Limb (tissue), 2 donors: ENCODE results near the gene VANGL2.
A peak's percentile ranks its signal among the peaks of the same experiment; 100 is the strongest.
"Not testable (repeated sequence)": the region's sequence is repeated elsewhere in the genome, so short reads cannot be mapped to it uniquely, and the experiment has no call there.

Source experiments
- DNase-seq, 2 donors: peaks; one replicate each; pipeline ENCODE4 v3.0.0-alpha.2; 2016; ENCODE audit errors: extremely low spot score in 2 of 2

Gene VANGL2

DNA sequence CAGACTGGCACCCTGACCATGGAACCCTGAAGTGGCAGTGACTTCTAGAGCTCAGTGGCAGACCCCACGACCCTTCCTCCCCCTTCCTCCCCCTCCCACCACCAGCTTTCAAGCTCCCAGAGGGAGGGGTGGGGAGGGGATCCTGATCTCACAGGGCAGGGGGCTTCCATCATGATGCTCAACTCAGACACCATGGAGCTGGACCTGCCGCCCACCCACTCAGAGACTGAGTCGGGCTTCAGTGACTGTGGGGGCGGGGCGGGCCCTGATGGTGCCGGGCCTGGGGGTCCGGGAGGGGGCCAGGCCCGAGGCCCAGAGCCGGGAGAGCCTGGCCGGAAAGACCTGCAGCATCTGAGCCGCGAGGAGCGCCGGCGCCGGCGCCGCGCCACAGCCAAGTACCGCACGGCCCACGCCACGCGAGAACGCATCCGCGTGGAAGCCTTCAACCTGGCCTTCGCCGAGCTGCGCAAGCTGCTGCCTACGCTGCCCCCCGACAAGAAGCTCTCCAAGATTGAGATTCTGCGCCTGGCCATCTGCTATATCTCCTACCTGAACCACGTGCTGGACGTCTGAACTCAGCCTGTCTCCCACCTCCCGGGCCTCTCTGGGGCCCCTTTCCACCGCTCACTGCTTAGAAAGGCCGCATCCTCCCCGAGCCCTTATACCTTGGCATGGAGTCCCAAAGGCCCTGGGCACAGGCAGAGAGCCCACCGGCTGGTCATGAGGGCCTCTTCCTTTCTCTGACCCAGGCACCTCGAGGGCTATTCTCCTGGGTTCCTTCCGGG is 29.6 kb upstream of the VANGL2 start:
- no peak for DNase-seq

DNA sequence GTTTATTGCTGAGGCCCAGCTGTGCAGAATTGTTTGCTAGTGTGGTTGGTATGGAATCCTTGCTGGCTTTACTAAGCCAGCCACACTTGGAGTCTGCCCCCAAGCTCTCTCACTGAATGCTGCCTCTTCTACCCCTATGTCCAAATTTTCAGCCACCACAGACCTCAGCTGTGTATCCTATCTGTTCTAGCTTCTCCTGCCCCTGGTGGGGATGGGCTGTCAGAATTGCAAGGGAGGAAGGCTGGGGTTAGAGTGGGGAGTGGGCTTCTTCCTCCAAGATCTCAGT is 29.1 kb upstream of the VANGL2 start:
- DNase-seq, result no peak

DNA sequence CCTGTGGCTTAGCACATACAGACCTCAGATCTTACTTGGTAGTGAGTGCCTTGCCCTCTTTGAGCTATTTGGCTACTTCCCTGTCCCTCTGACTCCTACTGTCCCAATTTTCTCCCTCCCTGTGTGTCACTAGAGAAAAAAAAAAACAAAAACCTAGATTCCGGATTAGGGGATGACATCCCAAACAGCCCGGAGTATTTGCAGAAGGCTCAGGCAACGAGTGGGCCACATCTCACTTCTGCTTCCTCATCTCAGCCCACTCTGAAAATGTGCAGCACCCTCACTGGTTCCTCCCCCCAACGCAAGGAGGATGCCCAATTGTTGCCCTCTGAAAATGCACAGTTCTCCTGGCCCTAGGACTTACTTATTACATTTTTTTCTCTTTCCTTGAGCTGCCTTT is 28.6 kb upstream of the VANGL2 start:
- DNase-seq, result no peak

DNA sequence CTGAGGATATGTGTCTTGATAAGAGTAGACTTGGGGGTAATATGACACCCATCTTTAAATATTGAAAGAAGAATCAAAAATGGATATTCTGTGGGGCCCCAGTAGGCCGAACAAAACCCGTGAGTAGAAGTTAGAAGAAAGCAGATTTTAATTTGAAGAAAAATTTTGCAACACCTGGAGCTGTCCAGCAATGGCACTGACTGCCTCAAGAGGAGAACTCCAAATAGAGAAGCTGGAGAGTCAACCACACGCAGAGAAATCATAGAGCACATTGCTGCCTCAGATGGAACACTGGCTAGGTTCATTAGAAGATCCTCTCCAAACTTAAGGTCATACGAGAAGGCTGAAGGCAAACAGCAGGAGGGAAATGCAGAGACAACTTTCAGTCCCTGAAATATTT is 26.7 kb upstream of the VANGL2 start:
- DNase-seq, result no peak

DNA sequence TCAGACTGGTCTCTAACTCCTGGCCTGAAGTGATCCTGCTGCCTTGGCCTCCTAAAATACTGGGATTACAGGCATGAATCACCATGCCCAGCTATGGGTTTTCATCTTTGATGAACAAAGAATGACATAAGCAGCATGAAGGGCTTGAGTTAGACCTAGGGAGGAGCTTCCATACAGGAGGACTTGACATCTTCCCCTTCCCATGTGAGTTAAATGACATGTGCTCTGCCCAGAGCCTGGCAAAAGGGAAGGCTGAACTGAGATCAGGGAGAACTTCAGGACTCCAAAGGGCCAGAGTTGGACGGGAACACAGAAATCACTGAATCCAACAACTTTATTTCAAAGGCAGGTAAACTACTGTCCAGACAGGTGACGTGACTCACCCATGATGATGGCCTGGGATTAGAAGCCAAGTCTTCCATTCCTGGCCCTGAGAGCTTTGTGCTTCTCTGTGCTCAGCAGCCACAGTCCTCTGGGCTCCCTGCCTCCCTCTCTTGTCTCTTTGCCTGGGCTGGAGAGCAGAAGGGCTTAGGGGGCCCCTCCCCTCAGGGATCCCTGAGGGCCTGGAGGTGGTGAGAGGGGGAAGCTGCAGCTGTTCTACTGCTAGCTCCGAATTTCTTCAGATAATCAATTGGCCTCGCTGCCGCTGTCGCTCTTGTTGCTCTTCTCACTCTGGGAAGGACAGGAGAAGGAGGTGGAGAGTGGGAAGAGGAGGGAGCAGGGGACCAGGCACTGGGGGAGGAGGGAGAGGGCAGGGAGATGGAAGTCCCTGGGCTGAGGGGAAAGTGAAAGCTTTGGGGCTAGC is 25.9 kb upstream of the VANGL2 start:
- DNase-seq, result peak; percentile 57 to 66

DNA sequence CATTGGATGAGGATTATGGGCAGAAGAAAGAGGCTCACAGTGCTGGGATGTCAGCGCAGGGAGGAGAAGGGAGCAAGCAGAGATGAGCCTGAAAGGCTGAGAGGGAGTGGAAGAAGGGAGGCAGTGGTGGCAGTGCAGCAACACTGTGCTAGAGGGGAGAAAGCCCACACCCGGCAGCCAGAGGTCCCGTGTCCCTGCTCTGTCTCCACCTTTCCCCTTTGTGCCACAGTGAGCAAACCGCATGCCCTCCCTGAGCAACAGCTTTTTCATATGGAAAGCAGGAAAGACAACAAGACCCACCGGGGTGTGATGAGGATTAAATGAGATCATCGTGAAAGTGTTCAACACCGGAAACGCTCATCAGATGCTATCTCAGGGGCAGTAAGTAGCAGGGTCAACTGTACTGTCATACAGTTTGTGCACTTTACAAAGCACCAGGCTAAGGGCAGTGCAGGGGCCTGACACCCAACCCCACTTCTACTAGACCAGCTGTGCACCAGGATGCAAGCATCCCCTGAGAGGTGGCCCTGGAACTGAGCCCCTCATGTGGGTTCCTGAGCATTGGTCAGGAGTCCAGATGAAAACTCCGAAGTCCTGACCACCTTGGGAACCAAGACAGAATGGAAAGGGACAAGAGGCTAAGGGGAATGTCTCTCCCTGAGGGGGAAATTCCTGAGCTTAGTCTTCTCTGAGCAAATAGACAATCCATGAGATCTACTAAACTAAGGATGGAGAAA is 24.4 kb upstream of the VANGL2 start:
- no peak for DNase-seq

DNA sequence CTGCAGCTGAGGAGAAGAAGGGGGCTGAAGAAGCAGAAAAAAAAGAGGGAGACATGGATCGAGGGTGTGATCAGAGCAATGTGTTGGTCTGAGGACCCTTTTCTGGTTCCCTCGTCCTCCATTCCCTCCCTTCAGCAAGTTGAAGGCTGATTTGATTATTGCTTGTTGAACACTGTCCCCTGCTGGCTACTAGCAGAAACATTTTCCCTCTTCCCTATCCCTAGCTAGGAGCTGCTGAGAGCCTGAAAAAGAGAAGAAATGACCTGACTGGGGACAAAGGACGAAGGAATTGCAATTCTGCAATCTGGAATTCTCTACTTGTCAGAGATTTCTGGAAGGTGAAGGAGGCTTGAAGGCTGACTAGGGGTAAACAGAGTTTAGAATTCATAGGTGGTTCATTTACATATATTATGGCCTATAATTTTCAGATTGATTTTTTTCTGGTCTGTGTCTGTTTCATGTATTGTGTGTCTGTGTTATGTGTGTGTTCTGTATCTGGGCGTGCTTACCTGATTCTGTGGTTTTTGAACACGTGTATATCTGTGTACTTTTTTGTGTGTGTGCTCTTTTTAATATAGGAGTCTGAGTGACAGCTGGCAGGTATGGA is 23.7 kb upstream of the VANGL2 start:
- DNase-seq, result peak in 1 of 2 donors; percentile 86

DNA sequence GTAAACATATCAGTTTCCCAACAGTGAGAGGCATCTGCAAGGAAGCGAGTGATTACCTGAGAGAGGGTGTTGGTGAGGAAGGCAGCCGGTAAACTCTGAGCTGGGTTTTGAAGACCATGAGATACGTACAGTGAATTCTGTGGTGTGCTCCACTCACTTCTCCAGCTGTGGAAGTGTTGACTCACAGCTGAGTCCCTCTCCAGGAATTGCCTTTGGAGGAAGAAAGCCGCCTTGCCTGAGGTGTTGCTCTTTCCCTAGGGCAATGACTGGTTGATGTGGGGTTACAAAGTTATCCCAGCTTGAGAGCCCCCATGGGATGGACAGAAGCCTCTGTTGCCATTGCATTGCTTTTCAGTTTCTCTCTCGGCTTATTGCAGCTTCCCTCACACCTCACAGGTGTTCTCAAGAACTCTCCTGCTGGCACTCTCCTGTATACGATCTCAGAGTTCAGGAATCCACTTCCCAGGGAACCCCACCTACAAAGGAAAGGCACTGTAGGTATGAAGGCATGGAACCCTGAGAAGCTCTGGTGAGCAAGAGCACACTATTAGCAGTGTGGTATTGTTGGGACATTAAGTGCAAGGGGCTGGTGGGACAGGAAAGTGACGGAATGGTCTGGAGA is 22.7 kb upstream of the VANGL2 start:
- DNase-seq, result no peak

DNA sequence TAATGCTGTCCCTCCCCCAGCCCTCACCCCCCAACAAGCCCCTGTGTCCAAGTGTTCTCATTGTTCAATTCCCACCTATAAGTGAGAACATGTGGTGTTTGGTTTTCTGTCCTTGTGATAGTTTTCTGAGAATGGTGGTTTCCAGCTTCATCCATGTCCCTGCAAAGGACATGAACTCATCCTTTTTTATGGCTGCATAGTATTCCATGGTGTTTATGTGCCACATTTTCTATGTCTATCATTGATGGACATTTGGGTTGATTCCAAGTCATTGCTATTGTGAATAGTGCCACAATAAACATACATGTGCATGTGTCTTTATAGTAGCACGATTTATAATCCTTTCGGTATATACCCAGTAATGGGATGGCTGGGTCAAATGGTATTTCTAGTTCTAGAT is 15.6 kb upstream of the VANGL2 start:
- DNase-seq, result not testable (repeated sequence)

DNA sequence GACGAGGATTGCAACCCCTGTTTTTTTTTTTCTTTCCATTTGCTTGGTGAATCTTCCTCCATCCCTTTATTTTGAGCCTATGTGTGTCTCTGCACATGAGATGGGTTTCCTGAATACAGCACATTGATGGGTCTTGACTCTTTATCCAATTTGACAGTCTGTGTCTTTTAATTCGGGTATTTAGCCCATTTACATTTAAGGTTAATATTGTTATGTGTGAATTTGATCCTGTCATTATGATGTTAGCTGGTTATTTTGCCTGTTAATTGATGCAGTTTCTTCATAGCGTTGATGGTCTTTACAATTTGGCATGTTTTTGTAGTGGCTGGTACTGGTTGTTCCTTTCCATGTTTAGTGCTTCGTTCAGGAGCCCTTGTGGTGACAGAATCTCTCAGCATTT is 12.0 kb upstream of the VANGL2 start:
- not testable (repeated sequence) for DNase-seq

DNA sequence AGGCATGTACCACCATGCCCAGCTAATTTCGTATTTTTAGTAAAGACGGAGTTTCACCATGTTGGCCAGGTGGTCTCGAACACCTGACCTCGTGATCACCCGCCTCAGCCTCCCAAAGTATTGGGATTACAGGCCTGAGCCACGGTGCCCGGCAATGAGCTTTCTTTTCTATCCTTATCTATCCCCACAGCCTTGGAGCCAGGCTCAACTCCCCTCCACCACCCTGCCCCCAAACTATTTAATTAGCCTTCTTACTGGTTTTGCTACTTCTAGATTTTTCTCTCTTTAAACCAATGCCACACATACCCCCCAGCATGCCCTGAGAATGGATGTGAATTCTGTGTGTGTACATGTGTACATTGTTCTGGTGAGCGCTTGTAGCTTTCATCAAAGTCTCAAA is 5.7 kb upstream of the VANGL2 start:
- DNase-seq, result no peak

DNA sequence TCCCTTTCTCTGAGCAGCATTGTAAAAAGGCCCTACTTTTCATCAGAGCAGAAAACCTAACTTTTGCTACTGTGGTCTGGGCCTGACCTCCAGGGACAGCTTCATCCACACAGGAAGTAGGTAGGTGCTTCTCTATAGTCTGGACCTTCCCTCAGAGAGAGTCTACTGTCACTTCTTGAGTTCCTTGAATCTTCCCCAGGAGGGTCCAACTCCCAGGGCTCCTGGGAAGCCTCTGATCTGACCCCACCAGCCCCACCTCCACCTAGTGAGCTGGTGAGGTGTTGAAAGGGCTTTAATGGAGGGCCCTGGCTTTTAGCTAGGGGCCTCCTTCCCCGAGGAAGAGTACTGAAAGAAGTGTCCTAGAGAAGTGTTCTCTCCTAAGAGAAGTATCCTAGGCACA is 2.7 kb upstream of the VANGL2 start:
- no peak for DNase-seq

DNA sequence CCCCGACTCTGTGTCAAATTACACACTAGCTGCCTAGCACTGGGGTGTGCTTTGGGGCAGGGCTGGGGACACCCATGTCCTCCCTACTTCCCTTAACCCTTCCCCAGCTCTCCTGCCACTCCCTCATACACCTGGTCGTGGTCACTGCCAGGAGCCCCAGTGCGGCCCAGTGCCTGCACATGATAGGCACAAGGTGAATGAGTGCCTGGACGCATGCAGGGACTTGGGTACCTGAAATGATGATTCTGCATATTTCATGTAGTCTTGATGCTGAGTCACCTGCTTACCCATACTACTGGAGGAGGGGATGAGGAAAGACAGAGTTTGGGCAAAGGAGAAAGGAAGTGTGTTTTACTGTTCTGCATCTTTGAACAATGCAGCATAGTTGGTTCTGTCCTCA is 1.5 kb upstream of the VANGL2 start:
- DNase-seq, result no peak

DNA sequence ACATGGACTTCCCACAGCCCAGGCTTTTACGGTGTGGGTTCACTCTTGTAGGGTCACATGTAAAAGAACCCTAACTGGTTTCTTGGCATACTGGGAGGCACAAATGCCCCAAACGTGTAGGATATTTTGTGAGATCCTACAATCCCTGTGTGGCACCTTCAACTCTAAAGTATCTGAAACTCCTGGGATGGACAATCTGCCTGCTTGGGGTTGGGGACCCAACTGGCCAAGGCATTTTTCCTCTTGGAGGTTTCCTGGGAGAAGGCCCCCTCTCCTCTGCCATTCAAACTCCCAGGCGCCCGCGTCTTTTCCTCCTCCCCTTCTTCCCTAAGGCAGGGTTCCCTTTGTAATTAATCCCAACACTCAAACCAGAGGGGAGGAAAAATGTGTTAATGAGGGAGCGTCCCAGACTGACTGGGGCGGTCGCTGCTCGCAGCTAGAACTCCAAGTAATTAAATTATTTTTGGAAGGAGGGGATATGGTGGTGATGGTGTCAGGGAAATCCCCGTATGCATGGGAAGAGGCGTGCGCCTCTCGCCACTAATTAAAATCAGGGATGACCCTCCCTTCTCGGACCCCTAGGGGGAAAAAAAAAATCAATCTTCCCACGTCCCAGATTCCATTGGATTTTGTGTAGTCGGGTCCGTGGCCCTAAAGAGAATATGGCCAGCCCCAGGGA is 681 bp upstream of the VANGL2 start:
- DNase-seq, result peak in 1 of 2 donors; percentile 56

DNA sequence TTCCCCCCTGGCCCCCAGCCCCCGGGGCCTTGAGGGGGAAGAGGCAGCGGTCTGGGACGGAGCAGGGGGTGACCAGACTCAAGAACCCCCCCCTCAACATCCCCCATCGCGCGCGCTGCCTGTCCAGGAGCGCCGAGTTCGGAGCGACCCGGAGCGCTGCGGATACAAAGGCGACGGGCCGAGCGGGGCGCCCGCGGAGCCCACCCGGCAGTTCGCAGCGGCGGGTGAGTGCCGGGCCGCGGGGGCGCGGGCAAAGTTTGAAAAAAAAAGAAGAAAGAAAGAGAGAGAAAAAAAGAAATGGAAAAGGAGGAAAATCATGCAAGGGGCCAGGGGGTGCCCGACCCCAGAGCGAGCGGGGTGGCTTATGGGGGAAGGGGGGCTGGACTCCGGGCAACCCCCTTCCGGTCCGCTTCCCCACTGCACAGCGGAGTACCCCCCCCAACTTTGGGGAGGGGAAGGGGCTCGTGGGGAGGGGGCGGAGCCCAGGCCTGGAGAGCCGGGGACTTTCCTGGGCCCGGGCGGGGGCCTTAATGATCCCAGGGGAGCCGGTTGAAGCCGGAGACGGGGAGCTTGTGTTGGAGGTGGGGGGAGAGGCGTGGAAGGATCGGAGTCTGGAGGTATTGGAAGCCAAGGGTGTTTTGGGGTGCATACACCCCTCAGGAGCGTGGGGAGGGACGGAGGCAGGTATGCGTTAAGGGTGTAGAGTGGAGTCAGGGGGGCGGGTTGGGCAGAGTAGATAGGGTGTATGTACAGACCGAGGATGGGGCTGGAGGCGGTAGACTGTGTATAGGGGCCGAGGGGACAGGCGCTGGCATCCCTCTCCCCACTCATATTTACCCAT is 502 bp downstream of the VANGL2 start:
- DNase-seq, result peak in 1 of 2 donors; percentile 84

DNA sequence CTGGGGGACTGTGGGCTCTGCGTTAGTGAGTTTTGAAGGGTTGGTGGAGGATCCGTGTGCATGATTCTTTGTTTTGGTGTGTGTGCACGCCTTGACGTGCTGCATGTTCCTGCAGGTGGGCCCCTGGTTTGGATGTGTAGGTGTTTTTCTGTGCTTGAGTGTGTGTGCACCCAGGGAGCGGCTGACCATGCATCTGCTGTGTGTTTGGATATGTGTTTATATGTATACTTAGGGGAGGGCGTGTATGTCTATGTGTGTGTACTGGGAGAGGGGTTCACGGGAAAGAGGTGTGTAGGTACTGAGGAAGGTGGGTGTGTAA is 1.1 kb downstream of the VANGL2 start:
- no peak for DNase-seq

DNA sequence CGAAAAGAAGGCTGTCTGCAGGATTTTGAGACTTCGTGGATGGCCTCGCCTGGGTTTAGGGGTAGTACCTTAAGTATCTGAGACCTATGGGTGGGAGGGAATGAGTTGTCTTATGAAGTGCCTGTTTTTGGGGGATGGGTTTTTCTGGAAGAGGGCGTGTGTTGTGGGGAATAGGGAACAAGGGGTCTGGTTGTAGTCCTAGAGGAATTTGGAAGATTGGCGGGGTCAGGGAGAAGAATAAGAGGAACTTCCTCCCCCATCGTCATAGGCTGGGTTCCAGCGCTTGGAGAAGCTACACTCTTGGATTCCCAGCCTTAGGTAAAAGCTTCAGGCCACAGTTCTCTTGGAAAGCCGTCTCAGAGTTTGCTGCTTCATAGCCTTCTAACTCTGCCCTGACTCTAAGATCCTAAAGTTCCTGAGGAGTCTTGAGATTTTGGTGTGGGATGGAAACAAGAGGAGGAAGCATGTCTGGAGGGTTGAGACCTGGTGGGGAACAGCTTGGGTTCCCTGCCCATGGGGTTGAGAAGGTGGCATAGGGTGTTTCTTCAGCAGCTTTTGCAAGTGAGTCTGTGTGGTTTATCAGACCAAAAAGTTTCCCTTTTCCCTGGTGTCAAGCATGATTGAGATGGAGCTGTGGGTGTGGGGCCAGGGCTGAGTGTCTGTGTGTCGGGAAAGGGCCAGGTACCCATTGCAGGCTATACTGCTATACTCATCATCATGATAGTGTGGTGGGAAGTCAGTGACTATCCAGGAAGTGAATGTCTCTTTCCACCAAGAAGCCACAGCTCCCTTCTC is 1.8 kb downstream of the VANGL2 start:
- DNase-seq, result no peak

DNA sequence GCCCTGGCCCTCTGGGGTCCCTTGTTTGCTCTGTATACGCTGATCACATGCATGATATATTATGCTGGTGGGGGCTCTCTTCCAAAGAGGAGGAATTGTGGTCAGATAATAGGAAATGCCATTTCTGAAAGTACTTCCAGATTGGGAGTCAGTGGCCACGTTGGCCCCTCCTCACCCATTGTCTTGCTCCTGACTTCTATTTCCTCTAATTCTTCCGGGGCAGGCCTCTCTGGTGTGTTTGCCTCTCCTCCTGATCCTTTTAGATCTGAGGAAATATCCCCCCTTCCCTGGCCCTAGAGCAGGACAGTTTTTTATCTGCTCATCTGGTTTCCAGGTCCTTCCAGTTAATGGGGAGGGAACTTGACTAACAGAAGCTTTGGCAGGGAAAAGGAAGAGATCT is 2.9 kb downstream of the VANGL2 start:
- DNase-seq, result no peak

DNA sequence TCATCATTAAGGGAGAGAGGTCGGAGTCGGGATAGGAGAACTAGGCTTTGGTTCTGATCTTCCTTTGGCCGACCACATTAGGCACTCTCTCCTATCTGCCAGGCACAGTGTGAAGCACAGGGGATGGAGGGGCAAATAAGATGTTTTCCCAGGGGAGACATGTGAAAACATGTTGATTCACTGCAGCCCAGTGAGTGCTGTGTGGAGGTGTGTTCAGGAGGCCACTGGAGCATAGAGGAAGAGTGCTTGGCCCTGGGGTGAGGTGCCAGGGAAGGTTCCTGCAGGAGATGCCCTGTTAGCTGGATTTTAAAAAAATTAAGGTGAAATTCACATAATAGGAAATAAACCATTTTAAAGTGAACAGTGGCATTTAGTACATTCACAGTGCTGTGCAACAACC is 3.7 kb downstream of the VANGL2 start:
- no peak for DNase-seq
